CD8-positive, alpha-beta memory T cell (primary cell): ENCODE data around the gene PRELID1. TPM values are rescaled to one million over a fixed set of nuclear protein-coding genes. Genes with fewer than 3 reads are reported as not detected.
A peak's percentile ranks its signal among the peaks of the same experiment; 100 is the strongest.
"Not testable (repeated sequence)": the region's sequence is repeated elsewhere in the genome, so short reads cannot be mapped to it uniquely, and the experiment has no call there.

Experiments
- CTCF ChIA-PET: fragments of 350-600 bp; sonication (Branson Sonifier 250); formaldehyde crosslinking; loops from one replicate; lab custom pipeline; 2021; ENCODE audit warnings: antibody characterized with exemption; lab: Charles Lee
- POLR2A ChIA-PET: fragments of 350-600 bp; sonication (Branson Sonifier 250); formaldehyde crosslinking; loops from one replicate; lab custom pipeline; 2021; ENCODE audit warnings: antibody characterized with exemption; lab: Charles Lee
- DNase-seq, 5 donors: peaks; one replicate each; pipeline versions ENCODE4 v3.0.0 to v3.0.0-alpha.2; 2020 to 2022; ENCODE audit warnings: mixed read lengths in 1 of 5
- H3K27ac ChIP-seq: one replicate; pipeline ENCODE4 v1.7.0; 2013; ENCODE audit warnings: low read depth, mild to moderate bottlenecking, low read length, moderate library complexity
- H3K27me3 ChIP-seq: 2 replicates; pipeline ENCODE4 v1.7.0; 2013; ENCODE audit warnings: low read length, mild to moderate bottlenecking; ENCODE audit not compliant: insufficient read depth, poor library complexity, severe bottlenecking
- H3K36me3 ChIP-seq: 2 replicates; pipeline ENCODE4 v1.7.0; 2013; ENCODE audit warnings: mild to moderate bottlenecking, low read length, moderate library complexity; ENCODE audit not compliant: insufficient read depth
- H3K4me1 ChIP-seq: 2 replicates; pipeline ENCODE4 v1.7.0; 2013; ENCODE audit warnings: mild to moderate bottlenecking, low read length, moderate library complexity; ENCODE audit not compliant: insufficient read depth
- H3K4me3 ChIP-seq: 2 replicates; pipeline ENCODE4 v1.7.0; 2013; ENCODE audit warnings: mild to moderate bottlenecking, low read length
- H3K9me3 ChIP-seq: 2 replicates; pipeline ENCODE4 v1.7.0; 2013; ENCODE audit warnings: mild to moderate bottlenecking, low read length
- H3K27ac Mint-ChIP-seq, 8 donors: one replicate each; pipeline ENCODE4 v1.8.0; 2020 to 2021; ENCODE audit warnings: mixed read lengths in 8 of 8, mild to moderate bottlenecking in 6 of 8, inconsistent platforms in 3 of 8, moderate library complexity in 3 of 8
- H3K27me3 Mint-ChIP-seq, 2 donors: one replicate each; pipeline ENCODE4 v1.8.0; 2020 to 2021; ENCODE audit warnings: mixed read lengths in 2 of 2, mild to moderate bottlenecking in 1 of 2, moderate library complexity in 1 of 2
- H3K36me3 Mint-ChIP-seq, 3 donors: one replicate each; pipeline ENCODE4 v1.8.0; 2020 to 2021; ENCODE audit warnings: mixed read lengths in 3 of 3, inconsistent platforms in 1 of 3, mild to moderate bottlenecking in 1 of 3
- H3K4me1 Mint-ChIP-seq, 3 donors: one replicate each; pipeline ENCODE4 v1.8.0; 2020 to 2021; ENCODE audit warnings: mixed read lengths in 3 of 3, inconsistent platforms in 1 of 3, mild to moderate bottlenecking in 1 of 3
- H3K4me3 Mint-ChIP-seq, 7 donors: one replicate each; pipeline ENCODE4 v1.8.0; 2020 to 2021; ENCODE audit warnings: mixed read lengths in 7 of 7, mild to moderate bottlenecking in 6 of 7, moderate library complexity in 4 of 7, inconsistent platforms in 2 of 7
- H3K9me3 Mint-ChIP-seq, 5 donors: one replicate each; pipeline ENCODE4 v1.8.0; 2020 to 2022; ENCODE audit warnings: mixed read lengths in 5 of 5, mild to moderate bottlenecking in 3 of 5, moderate library complexity in 2 of 5, inconsistent platforms in 1 of 5
- polyA plus RNA-seq: library from polyadenylated mRNA; unstranded; fragments of 300-500 nt; fragmentation: Illumina TruSeq; gene quantifications from one replicate; pipeline ENCODE4 v1.2.3, GENCODE V29; 2021
- total RNA-seq, 2 experiments: library from RNA; stranded (reverse); gene quantifications; one replicate each; pipeline ENCODE4 v1.2.3, GENCODE V29; 2021

The PRELID1 gene
- total and polyA plus RNA-seq, 3 experiments from 2014 or later = 235 to 344 (median 342) TPM

- Histone ChIP-seq H3K9me3 (no peaks in the 10 kb centered on the region), H3K4me3 (peak overlapping the region; percentile 99), H3K36me3 (peaks cover 19% of the 10 kb centered on the region), H3K27ac (peak overlapping the region; percentile 91), H3K27me3 (no peaks in the 10 kb centered on the region), H3K4me1 (peaks cover 50% of the 10 kb centered on the region)
- peaks cover 6 to 39% (median 8%) of the 10 kb centered on the region in 3 donors for H3K36me3 Mint-ChIP-seq
- ChIA-PET CTCF (interaction anchor here (0.8 to 2.0 kb wide), 3 partner anchors 12 to 190 kb away, joined by 3 to 8 read pairs (median 5); no protein-coding TSS in a partner anchor), POLR2A (interaction anchor here (0.6 to 1.5 kb wide), 5 partner anchors 8 to 816 kb away, joined by 3 to 6 read pairs (median 3); no protein-coding TSS in a partner anchor)
- H3K27ac Mint-ChIP-seq = peak overlapping the region; percentile 92 to 99 (median 95)
- DNase-seq = peak in 2 of 5 donors; percentile 31 to 52
- H3K4me3 Mint-ChIP-seq = peak overlapping the region; percentile 93 to 98 (median 96)
- peaks cover 63 to 81% (median 73%) of the 10 kb centered on the region in 3 donors for H3K4me1 Mint-ChIP-seq
- H3K9me3 Mint-ChIP-seq = no peaks in the 10 kb centered on the region
- H3K27me3 Mint-ChIP-seq = peaks cover 0 to 3% of the 10 kb centered on the region in 2 donors
Measured at GRCh38 chr5:177304392-177305119, 957 bp downstream of the PRELID1 start.

GRCh38 chr5:177306103-177306640 is 2.6 kb downstream of the PRELID1 start:
- H3K27ac ChIP-seq, POLR2A ChIA-PET, DNase-seq, H3K9me3 Mint-ChIP-seq, H3K27me3 ChIP-seq, H3K27me3 Mint-ChIP-seq, H3K9me3 ChIP-seq, H3K4me3 ChIP-seq: not testable (repeated sequence)
- CTCF ChIA-PET = interaction anchor here (0.9 kb wide), 1 partner anchor 96 kb away, joined by 3 read pairs; no protein-coding TSS in a partner anchor
- Mint-ChIP-seq H3K4me1 (peaks cover 59 to 78% (median 68%) of the 10 kb centered on the region in 3 donors), H3K36me3 (peaks cover 4 to 36% (median 8%) of the 10 kb centered on the region in 3 donors), H3K4me3 (peak overlapping the region in 6 of 7 donors; percentile 48 to 96 (median 94)), H3K27ac (peak overlapping the region; percentile 8 to 83 (median 70))
- H3K36me3 ChIP-seq = peaks cover 19% of the 10 kb centered on the region
- H3K4me1 ChIP-seq = peaks cover 41% of the 10 kb centered on the region

GRCh38 chr5:177306674-177307543 is 3.3 kb downstream of the PRELID1 start:
- H3K9me3 Mint-ChIP-seq = no peaks in the 10 kb centered on the region
- Histone ChIP-seq H3K4me1 (peaks cover 39% of the 10 kb centered on the region), H3K36me3 (peaks cover 19% of the 10 kb centered on the region), H3K4me3 (no peak overlapping the region), H3K9me3 (no peaks in the 10 kb centered on the region), H3K27ac (no peak overlapping the region), H3K27me3 (no peaks in the 10 kb centered on the region)
- H3K4me1 Mint-ChIP-seq = peaks cover 58 to 77% (median 61%) of the 10 kb centered on the region in 3 donors
- H3K27ac Mint-ChIP-seq = peak overlapping the region in 7 of 8 donors; percentile 61 to 92 (median 68)
- ChIA-PET POLR2A (no interaction called here), CTCF (interaction anchor here (0.9 to 4.5 kb wide), 2 partner anchors 95 to 150 kb away, joined by 3 to 31 read pairs; no protein-coding TSS in a partner anchor)
- peaks cover 4 to 36% (median 8%) of the 10 kb centered on the region in 3 donors for H3K36me3 Mint-ChIP-seq
- DNase-seq = no peak
- peak overlapping the region in 3 of 7 donors; percentile 5 to 96 (median 61) for H3K4me3 Mint-ChIP-seq
- peaks cover 0 to 5% of the 10 kb centered on the region in 2 donors for H3K27me3 Mint-ChIP-seq

GRCh38 chr5:177307544-177308363 is 4.2 kb downstream of the PRELID1 start:
- no peak for DNase-seq
- POLR2A ChIA-PET = no interaction called here
- H3K4me1 ChIP-seq = peaks cover 36% of the 10 kb centered on the region
- H3K27ac ChIP-seq = no peak overlapping the region
- peaks cover 0 to 5% of the 10 kb centered on the region in 2 donors for H3K27me3 Mint-ChIP-seq
- peaks cover 19% of the 10 kb centered on the region for H3K36me3 ChIP-seq
- peaks cover 4 to 36% (median 8%) of the 10 kb centered on the region in 3 donors for H3K36me3 Mint-ChIP-seq
- CTCF ChIA-PET = interaction anchor here (1.0 to 4.5 kb wide), 8 partner anchors 9 to 194 kb away, joined by 3 to 35 read pairs (median 18); partner anchors contain the start of gene PDLIM7
- no peak overlapping the region for H3K4me3 Mint-ChIP-seq
- peaks cover 53 to 76% (median 56%) of the 10 kb centered on the region in 3 donors for H3K4me1 Mint-ChIP-seq
- H3K9me3 Mint-ChIP-seq = no peaks in the 10 kb centered on the region
- no peaks in the 10 kb centered on the region for H3K9me3 ChIP-seq
- H3K27me3 ChIP-seq = no peaks in the 10 kb centered on the region
- no peak overlapping the region for H3K4me3 ChIP-seq
- peak overlapping the region in 1 of 8 donors; percentile 39 for H3K27ac Mint-ChIP-seq

- peaks cover 4 to 32% (median 8%) of the 10 kb centered on the region in 3 donors for H3K36me3 Mint-ChIP-seq
Measured at GRCh38 chr5:177308740-177309139, 5.1 kb downstream of the PRELID1 start.

GRCh38 chr5:177309351-177310191 is 6.0 kb downstream of the PRELID1 start:
- POLR2A ChIA-PET = interaction anchor here (0.5 kb wide), 1 partner anchor 37 kb away, joined by 3 read pairs; no protein-coding TSS in a partner anchor
- Histone ChIP-seq H3K27ac (no peak overlapping the region), H3K4me3 (no peak overlapping the region), H3K27me3 (no peaks in the 10 kb centered on the region), H3K4me1 (peaks cover 32% of the 10 kb centered on the region), H3K36me3 (peaks cover 19% of the 10 kb centered on the region), H3K9me3 (no peaks in the 10 kb centered on the region)
- Mint-ChIP-seq H3K36me3 (peaks cover 4 to 25% (median 8%) of the 10 kb centered on the region in 3 donors), H3K4me3 (peak overlapping the region; percentile 44 to 77 (median 66)), H3K27me3 (peaks cover 0 to 2% of the 10 kb centered on the region in 2 donors), H3K4me1 (peaks cover 49 to 67% (median 52%) of the 10 kb centered on the region in 3 donors), H3K9me3 (no peaks in the 10 kb centered on the region), H3K27ac (peak overlapping the region in 6 of 8 donors; percentile 63 to 95 (median 78))
- CTCF ChIA-PET = interaction anchor here (0.6 to 4.5 kb wide), 41 partner anchors 8 to 259 kb away, joined by 3 to 35 read pairs (median 5); partner anchors contain the start of genes DDX41, GRK6, LMAN2 and PDLIM7
- peak; percentile 60 to 81 (median 64) for DNase-seq

More at GRCh38 chr5:177308740-177309139, 5.1 kb downstream of the PRELID1 start:
- H3K27me3 Mint-ChIP-seq = peaks cover 0 to 5% of the 10 kb centered on the region in 2 donors
- Histone ChIP-seq H3K27ac (no peak overlapping the region), H3K4me1 (peaks cover 38% of the 10 kb centered on the region), H3K4me3 (no peak overlapping the region), H3K36me3 (peaks cover 19% of the 10 kb centered on the region), H3K27me3 (no peaks in the 10 kb centered on the region), H3K9me3 (no peaks in the 10 kb centered on the region)
- no peak for DNase-seq
- POLR2A ChIA-PET = no interaction called here
- H3K4me1 Mint-ChIP-seq = peaks cover 56 to 75% (median 59%) of the 10 kb centered on the region in 3 donors
- H3K27ac Mint-ChIP-seq = peak overlapping the region in 5 of 8 donors; percentile 44 to 95 (median 63)
- CTCF ChIA-PET = interaction anchor here (1.0 to 4.5 kb wide), 25 partner anchors 9 to 207 kb away, joined by 3 to 35 read pairs (median 7); partner anchors contain the start of genes DDX41, LMAN2, PDLIM7 and RGS14
- H3K4me3 Mint-ChIP-seq = peak overlapping the region in 2 of 7 donors; percentile 46 to 70
- H3K9me3 Mint-ChIP-seq = no peaks in the 10 kb centered on the region
